CD4-positive, alpha-beta T cell treated with Interleukin-6 at 100 ng/mL for 8 hours (primary cell): ENCODE data around the gene XIST.
"Not testable (repeated sequence)": the region's sequence is repeated elsewhere in the genome, so short reads cannot be mapped to it uniquely, and the experiment has no call there.

Source experiments
- DNase-seq: peaks from one replicate; pipeline ENCODE4 v3.0.0-alpha.2; 2020; ENCODE audit warnings: mixed read lengths, low spot score

XIST gene

DNA sequence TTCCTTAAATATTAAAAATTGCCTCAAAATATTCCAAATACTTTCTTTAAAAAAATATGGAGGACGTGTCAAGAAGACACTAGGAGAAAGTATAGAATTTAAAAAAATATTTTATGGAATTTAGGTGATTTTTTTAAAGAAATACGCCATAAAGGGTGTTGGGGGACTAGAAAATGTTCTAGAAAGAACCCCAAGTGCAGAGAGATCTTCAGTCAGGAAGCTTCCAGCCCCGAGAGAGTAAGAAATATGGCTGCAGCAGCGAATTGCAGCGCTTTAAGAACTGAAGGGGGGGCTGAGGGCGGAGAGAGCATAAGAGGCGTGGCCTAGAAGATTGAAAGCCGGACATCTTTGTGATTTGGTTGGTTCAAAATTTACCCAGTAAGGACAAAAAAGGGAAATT, at the start of gene XIST:
XIST (minus strand) TSS at position 248 of the 400 bp plus-strand sequence.
- peak; percentile 75 for DNase-seq

GRCh38 chrX:73898315-73898714, 45.8 kb upstream of the XIST start:
- not testable (repeated sequence) for DNase-seq

- DNase-seq, result peak; percentile 39
Observed at GRCh38 chrX:73892515-73893090, 40.1 kb upstream of the XIST start.

GRCh38 chrX:73882260-73882659, 29.7 kb upstream of the XIST start:
- DNase-seq, result not testable (repeated sequence)

DNA sequence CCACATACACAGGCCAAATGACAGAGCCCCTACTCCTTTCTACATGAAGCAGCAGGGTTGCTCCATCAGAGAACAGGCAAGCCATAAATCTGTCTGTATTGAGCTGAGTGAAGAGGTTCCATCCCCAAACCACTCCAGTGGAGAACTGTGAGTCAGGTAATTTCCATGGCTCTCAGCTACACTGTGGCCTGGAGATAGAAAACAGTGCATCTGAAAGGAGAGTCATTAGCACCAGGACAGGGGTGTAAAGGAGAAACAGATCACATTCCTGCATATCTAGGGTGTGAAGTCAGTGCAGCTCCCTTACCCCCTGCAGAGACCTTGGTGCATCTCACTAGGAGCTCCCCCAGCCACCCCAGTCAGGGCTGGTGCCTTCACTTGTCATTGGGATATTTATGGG, 25.2 kb upstream of the XIST start:
- no peak for DNase-seq

GRCh38 chrX:73876911-73877310, 24.4 kb upstream of the XIST start:
- DNase-seq, result no peak

DNA sequence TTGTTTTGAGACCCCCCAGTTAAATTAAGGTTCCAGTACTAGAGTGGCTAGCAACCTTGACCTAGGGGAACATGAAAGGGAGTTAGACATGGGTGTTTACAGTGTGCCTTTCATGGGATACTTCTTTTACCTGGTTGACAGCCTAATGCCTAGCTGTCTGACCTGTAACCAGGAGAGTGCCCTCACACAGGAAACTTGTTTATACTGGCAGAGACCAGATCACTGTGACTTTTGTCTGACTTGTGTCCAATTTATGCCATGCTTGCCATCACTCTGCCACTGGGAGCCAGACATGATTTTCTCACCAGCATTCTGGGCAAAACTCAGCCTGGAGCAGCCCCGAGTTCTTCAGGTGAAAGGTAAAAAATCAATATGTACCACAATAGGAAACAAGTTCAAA, 16.4 kb upstream of the XIST start:
- DNase-seq, result no peak

DNA sequence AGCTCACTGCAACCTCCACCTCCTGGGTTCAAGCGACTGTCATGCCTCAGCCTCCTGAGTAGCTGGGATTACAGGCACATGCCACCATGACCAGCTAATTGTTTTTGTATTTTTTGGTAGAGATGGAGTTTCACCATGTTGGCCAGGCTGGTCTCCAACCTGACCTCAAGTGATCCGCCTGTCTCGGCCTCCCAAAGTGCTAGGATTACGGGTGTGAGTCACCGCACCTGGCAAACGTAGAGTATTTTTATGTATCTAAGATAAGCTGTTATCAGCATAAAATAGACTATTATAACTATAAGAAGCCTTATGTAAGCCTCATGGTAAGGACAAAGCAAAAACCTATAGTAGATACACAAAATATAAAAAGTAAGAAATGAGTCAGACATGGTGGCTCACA, 14.6 kb upstream of the XIST start:
- no peak for DNase-seq

GRCh38 chrX:73863852-73864251, 11.3 kb upstream of the XIST start:
- no peak for DNase-seq

DNA sequence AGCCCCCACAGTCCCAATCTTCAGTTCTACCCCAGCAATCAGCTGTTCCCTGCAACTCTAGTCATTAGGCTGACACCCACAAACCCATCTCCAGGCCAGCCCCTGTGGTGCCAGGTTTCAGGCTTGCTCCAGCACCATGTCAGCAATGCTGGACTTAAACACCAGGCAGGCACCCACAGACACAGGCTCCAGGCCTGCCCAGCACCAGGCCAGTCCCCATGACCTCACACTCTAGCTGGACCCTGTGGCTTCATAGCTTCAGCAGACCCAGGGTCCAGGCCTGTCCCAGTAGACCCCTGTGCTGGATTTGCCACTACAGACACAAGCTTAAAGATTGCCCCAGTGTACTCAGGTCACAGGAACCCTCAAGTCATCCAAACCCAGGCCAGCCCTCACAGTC, 10.8 kb upstream of the XIST start:
- no peak for DNase-seq

DNA sequence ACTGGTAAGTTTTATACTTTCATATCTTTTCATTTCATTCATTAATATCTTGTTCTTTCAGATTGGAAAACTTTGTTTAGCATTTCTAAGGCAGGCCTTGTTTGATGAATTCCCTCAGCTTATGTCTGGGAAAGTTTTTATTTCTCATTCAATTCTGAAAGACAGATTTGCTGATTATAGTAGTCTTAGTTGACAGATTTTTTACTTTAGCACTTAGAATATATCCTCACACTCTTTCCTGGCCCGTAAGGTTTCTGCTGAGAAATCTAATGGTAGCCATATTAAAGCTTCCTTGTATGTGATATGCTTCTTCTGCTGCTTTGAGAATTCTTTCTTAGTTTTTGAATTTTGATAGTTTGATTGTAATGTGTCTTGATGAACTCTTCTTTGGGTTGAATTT, 7.1 kb upstream of the XIST start:
- DNase-seq, result no peak

DNA sequence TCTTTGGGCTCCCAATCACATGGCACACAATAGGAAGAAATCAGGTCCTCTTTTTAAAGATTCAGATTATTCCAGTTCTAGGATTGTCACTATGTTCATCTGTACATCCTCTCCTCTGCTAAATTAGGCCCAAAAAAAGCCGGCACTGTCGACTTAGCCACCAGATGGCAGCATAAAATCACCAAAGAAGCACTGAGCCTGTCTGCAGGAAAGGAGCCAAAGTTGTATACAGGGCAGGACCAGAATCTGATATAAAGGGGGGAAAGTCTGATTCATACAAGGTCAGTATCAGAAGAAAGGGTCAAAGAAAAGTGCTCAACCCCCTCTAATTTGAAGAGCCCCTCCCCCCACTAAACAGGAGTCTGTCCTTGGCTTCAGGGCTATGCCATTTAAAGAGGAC, 3.0 kb upstream of the XIST start:
- DNase-seq, result peak; percentile 75

DNA sequence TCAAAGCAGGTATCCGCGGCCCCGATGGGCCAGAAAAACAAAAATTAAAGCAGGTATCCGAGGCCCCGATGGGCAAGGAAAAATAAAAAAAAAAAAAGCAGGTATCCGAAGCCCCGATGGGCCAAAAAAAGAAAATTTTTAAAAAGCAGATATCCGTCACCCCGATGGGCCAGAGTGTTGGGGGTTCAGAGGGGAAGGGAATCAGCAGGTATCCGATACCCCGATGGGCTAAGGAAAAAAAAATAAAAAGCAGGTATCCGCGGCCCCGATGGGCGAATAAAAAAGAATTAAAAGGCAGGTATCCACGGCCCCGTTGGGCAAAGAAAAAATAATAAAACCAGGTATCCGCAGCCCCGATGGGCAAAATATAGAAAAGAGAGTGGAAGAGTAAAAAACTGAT, 492 bp downstream of the XIST start:
- DNase-seq, result no peak

GRCh38 chrX:73851014-73852009, 1.2 kb downstream of the XIST start:
- DNase-seq, result peak; percentile 81

DNA sequence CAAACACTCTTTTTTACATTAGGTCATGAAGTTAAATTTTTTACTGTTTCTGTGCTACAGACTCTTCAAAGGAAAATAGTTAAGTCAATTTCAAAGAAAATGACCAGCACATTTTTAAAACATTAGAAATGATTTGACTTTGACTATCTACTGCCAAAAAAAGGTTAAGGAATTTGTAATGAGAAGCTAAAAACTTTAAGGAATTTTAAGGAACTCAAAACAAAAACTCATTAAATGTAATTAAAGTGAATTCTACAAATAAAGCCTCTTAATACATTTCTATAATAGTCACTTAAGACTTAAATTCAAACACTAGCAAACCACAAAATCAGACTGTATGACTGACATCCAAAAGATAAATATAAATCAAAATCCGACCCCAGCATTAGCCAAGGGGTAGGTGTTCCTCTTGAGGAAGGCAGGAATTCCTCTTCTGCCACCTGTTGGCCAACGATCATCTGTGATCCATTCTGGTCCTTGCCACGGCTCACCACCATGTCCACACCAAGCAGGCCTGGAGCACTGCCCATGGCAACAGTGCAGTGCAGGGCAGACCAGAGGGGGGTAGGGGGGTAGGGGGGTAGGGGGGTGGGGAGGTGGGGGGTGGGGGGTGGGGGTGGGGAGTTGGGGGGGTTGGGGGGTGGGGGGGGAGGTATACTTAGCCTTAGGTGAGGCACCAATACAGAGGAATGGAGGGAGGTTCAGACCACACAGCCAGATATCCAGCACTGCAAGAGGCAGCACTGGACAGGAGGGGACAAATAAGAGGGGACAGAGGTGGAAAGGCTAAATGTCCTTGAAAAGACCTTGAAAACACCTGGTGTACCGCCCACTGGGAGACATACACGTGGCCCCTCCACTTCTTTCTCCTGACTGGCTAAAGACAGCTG, 2.1 kb downstream of the XIST start:
- peak; percentile 14 for DNase-seq

GRCh38 chrX:73849073-73849472, 3.4 kb downstream of the XIST start:
- DNase-seq, result no peak

DNA sequence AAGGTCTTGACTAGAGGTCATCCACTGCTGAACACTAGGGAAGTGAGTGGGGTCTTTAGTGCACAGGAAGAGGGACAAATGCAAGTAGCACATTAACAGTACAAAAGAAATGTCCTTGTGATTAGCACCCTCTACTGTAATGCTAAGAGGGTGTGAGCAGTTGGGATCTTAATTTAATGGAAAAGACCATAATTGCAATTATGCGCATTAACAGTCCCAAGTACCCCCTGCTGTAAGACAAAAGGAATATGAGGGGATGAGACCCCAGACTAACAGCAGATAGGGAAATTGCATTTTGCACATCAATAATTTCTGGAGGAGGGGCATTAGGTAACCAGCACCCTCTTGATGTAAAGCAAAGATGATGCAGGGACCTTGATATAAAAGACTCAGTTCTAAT, 4.5 kb downstream of the XIST start:
- no peak for DNase-seq

DNA sequence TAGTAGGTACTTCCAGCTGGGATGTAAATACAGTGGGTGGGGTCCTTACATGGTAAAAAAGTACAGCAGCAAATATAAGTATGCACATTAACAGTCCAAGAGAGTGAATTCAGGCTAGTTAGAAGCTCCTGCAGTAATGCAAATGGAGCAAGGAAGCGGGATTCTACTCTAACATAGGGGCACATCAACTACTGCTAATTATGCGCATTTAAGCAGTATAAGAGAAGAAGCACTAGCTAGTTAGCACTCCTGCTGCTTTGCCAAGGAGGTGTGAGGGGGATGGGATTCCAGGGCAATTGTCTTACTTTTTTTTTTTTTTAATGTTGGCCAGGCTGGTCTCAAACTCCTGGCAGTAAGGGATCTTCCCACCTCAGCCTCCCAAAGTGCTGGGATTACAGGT, 5.4 kb downstream of the XIST start:
- no peak for DNase-seq

DNA sequence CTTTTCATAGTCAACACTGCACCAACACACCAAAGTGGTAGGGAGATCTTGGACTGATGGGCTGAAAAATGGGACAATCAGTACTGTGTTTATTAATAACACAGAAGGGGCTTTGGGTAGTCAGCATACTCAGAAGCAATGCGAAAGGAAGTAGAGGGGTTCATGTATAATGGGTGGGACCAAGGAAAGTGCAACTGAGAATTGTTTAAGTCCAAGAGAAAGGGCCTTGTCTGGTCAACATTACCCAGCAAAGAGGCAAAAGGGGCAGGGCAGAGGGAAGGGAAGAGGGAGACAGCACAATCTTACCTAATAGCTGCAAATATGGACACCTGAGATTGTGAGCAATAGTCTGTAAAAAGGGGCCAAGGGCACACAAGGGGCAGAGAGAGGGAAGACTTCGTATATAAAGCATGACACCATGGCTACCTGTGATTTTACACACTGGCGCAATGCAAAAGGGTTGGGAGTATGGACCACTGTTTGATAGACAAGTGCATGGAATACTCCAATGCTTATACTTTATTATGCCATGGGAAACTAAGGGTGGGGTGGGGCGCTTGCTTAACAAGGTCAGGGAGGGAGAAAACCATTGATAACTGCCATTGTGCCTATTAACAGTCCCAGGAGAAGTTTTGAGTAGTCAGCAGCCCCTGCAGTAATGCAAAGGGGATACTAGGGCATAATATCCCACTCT, 9.8 kb downstream of the XIST start:
- no peak for DNase-seq

DNA sequence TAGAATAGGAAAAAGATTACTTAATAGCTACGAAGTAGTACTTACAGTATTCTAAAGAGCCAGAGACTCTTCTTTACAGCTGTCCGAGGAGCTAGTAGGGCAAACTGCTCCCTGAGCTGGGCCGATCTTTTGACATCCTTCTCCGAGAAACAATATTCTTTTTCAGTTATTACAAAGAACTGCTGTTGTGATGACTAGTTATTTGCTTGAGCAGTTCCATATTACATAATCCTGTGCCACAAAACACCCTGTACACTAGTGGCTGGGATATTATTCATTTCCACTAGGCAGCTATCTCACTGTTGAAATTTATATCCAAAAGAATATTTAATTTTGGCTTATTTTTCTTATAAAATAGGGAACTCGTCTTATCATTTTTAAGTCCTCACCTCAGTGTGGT, 11.2 kb downstream of the XIST start:
- no peak for DNase-seq

- no peak for DNase-seq
Observed at GRCh38 chrX:73840120-73840924, 12.2 kb downstream of the XIST start.
